Endothelial cell (in vitro differentiated cells): ENCODE measurements around the gene IFNA17. TPM values are rescaled to one million over a fixed set of nuclear protein-coding genes. Genes with fewer than 3 reads are reported as not detected.

Source experiments
- DNase-seq: peaks from one replicate; pipeline ENCODE4 v3.0.0; 2021; ENCODE audit warnings: low spot score
- H3K27ac Mint-ChIP-seq: one replicate; pipeline ENCODE4 v1.8.0; 2021; ENCODE audit warnings: mixed read lengths, inconsistent platforms; ENCODE audit not compliant: unreplicated experiment
- H3K27me3 Mint-ChIP-seq: one replicate; pipeline ENCODE4 v1.8.0; 2021; ENCODE audit warnings: mild to moderate bottlenecking, moderate library complexity, mixed read lengths, inconsistent platforms; ENCODE audit not compliant: unreplicated experiment
- H3K36me3 Mint-ChIP-seq: one replicate; pipeline ENCODE4 v1.8.0; 2021; ENCODE audit warnings: mild to moderate bottlenecking, low read depth, mixed read lengths, inconsistent platforms; ENCODE audit not compliant: unreplicated experiment
- H3K4me1 Mint-ChIP-seq: one replicate; pipeline ENCODE4 v1.8.0; 2021; ENCODE audit warnings: mild to moderate bottlenecking, mixed read lengths, inconsistent platforms; ENCODE audit not compliant: unreplicated experiment
- H3K4me3 Mint-ChIP-seq: one replicate; pipeline ENCODE4 v1.8.0; 2021; ENCODE audit warnings: mild to moderate bottlenecking, mixed read lengths, inconsistent platforms; ENCODE audit not compliant: unreplicated experiment
- H3K9me3 Mint-ChIP-seq: one replicate; pipeline ENCODE4 v1.8.0; 2021; ENCODE audit warnings: mixed read lengths, inconsistent platforms; ENCODE audit not compliant: unreplicated experiment
- long read RNA-seq: library from polyadenylated mRNA; unstranded; transcript quantifications from one replicate; pipeline ENCODE4 v2.0.0, GENCODE V29; 2020; ENCODE audit not compliant: unreplicated experiment
- total RNA-seq: library from RNA; stranded (reverse); fragmentation: NEBNext Ultra II Directional; extraction: Animal tissue kit (Norgen Biotek cat#: 25700); gene quantifications from one replicate; pipeline ENCODE4 v1.2.1, GENCODE V29; 2021; ENCODE audit not compliant: unreplicated experiment
- TF ChIP-seq, protein P1 (sequence below): fragments of 200-600 bp; sonication (generic); IDR thresholded peaks from one replicate; pipeline ENCODE4 v1.5.0; 2021; ENCODE audit warnings: antibody characterized with exemption; ENCODE audit not compliant: unreplicated experiment

IFNA17 gene
- total RNA-seq = not detected
- long read RNA-seq = 0 reads

DNA sequence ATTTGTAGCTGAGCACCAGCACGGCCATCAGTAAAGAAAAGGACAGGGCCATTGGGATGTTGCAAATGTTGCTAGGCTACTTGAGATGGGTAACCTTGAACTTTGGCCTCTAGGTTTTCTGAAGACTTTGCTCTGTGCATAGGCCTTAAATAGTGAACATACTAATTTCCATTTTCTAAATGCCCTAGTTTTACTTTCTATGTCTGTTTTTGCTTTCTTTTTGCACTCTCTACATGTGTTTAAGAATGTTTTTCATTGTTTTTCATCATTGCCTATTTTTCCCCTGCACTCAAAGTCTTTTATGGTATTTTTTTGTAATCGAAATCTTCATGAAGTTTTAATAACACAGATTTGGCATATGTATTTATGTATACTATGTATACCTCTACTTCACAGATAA lies at the start of gene IFNA17:
IFNA17 (minus strand) TSS at position 101 of the 400 bp plus-strand sequence; CDS start at position 52, 49 bp downstream.
- Mint-ChIP-seq H3K4me1 (no peaks in the 10 kb centered on the region), H3K27ac (no peak within 1 kb of the TSS), H3K27me3 (no peaks in the 10 kb centered on the region), H3K4me3 (no peak within 1 kb of the TSS), H3K9me3 (no peaks in the 10 kb centered on the region), H3K36me3 (peaks cover 4% of the 10 kb centered on the region)
- TF ChIP-seq, protein P1, sequence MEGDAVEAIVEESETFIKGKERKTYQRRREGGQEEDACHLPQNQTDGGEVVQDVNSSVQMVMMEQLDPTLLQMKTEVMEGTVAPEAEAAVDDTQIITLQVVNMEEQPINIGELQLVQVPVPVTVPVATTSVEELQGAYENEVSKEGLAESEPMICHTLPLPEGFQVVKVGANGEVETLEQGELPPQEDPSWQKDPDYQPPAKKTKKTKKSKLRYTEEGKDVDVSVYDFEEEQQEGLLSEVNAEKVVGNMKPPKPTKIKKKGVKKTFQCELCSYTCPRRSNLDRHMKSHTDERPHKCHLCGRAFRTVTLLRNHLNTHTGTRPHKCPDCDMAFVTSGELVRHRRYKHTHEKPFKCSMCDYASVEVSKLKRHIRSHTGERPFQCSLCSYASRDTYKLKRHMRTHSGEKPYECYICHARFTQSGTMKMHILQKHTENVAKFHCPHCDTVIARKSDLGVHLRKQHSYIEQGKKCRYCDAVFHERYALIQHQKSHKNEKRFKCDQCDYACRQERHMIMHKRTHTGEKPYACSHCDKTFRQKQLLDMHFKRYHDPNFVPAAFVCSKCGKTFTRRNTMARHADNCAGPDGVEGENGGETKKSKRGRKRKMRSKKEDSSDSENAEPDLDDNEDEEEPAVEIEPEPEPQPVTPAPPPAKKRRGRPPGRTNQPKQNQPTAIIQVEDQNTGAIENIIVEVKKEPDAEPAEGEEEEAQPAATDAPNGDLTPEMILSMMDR = no peak
- DNase-seq = no peak

DNA sequence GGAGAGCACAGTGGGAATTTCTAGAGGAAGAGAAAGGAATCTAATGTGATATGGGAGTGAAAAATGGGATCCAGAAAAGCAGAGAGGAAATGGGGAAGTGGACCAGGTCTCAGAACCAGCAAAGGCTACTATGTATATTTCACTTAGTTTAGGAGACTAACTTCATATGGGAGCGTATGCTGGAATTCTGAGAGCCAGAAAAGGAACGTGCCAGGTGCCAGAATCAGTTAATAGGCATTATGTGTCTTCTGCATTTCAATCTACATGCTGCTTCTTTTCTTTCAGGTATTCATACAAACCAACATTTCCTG lies 40.3 kb upstream of the IFNA17 start:
- TF ChIP-seq, protein P1 = no peak
- DNase-seq = no peak
- H3K4me3 Mint-ChIP-seq = no peak overlapping the region
- no peak overlapping the region for H3K27ac Mint-ChIP-seq
- H3K4me1 Mint-ChIP-seq = peaks cover 5% of the 10 kb centered on the region
- H3K27me3 Mint-ChIP-seq = no peaks in the 10 kb centered on the region
- H3K9me3 Mint-ChIP-seq = no peaks in the 10 kb centered on the region
- no peaks in the 10 kb centered on the region for H3K36me3 Mint-ChIP-seq

DNA sequence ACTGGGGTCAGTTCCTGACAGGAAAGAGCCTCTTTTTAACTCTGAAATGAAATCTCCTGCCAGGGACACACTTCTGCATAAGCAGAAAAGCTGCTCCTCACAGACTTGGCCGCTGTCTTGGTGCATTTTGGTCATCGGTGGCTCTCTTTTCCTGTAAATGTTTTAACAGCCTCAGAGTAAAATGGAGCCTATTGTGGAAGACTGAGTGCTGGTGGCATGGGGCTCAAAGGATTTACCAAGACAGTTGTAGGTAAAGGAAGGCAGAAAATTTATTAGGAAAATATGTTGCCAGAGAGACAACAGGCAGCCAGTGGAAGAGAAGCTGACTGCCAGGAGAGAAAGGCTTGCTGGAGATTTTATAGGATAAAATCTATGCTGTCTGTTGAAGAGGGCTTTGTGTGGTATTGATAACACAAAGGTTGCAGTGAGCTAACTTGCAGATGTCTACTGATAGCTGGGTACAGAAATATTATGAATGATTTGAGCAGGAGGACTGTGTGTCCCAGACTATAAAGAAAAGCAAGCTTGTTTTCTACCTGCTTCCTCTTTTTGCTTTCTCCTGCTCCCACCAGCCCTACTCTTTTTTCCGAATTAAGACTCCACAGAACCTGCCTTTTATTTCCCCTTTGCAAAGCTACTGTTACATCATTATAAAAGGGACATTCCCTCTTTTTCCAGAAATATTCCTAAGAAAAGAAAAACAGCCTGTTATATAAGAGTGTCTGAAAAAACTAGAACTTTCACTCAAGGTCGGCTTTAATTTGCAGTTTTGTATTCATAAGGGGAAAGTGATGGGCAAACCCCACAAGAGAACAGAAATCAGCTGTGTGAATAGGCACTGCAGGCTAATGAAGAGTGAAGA lies 39.7 kb upstream of the IFNA17 start:
- DNase-seq = no peak
- peaks cover 5% of the 10 kb centered on the region for H3K4me1 Mint-ChIP-seq
- no peaks in the 10 kb centered on the region for H3K36me3 Mint-ChIP-seq
- H3K27me3 Mint-ChIP-seq = no peaks in the 10 kb centered on the region
- H3K4me3 Mint-ChIP-seq = no peak overlapping the region
- H3K9me3 Mint-ChIP-seq = no peaks in the 10 kb centered on the region
- TF ChIP-seq, protein P1 = no peak
- no peak overlapping the region for H3K27ac Mint-ChIP-seq

DNA sequence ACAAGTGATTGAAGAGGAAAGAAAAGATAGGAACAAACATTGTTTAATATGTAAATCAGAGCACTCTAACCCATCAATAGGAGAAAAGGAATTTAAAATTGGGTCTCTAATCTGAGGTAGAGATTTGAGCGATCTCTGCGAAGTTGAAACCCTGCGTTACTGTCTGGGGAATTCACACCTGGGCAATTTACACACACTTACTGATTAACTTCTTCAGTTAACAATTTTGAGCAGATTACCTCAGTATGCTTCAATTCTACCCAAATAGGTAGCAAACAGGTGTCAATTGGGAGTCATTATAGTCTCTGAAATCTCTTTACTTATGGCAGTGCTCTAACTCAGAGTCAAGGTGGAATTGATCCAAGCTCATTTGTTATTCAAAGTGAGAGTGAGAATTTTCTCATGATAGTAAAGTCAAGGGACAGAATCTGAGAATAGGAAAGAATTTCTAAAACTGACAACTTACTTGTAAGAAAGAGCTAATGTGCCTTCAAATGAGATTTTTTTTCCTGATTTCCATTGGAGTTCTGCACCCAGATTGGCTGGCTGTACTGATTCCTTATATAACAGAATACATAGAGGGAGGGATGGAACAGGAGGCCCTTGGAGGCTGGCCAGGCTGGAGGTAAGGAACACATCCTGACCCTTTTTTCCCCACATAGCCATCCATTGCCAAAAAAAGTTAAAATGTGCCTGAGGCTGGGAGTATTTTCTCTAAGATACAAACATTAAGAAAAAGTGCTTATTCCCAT lies 38.9 kb upstream of the IFNA17 start:
- TF ChIP-seq, protein P1 = no peak
- H3K4me1 Mint-ChIP-seq = peaks cover 5% of the 10 kb centered on the region
- DNase-seq = no peak
- H3K36me3 Mint-ChIP-seq = no peaks in the 10 kb centered on the region
- no peak overlapping the region for H3K27ac Mint-ChIP-seq
- no peak overlapping the region for H3K4me3 Mint-ChIP-seq
- no peaks in the 10 kb centered on the region for H3K27me3 Mint-ChIP-seq
- no peaks in the 10 kb centered on the region for H3K9me3 Mint-ChIP-seq
